RKO (cell line): ENCODE measurements around the gene SKI.
"Not testable (repeated sequence)": the region's sequence is repeated elsewhere in the genome, so short reads cannot be mapped to it uniquely, and the experiment has no call there.

ENCODE experiments used
- DNase-seq: peaks from one replicate; pipeline ENCODE4 v3.0.0-alpha.2; 2016; ENCODE audit warnings: low spot score

SKI gene

DNA sequence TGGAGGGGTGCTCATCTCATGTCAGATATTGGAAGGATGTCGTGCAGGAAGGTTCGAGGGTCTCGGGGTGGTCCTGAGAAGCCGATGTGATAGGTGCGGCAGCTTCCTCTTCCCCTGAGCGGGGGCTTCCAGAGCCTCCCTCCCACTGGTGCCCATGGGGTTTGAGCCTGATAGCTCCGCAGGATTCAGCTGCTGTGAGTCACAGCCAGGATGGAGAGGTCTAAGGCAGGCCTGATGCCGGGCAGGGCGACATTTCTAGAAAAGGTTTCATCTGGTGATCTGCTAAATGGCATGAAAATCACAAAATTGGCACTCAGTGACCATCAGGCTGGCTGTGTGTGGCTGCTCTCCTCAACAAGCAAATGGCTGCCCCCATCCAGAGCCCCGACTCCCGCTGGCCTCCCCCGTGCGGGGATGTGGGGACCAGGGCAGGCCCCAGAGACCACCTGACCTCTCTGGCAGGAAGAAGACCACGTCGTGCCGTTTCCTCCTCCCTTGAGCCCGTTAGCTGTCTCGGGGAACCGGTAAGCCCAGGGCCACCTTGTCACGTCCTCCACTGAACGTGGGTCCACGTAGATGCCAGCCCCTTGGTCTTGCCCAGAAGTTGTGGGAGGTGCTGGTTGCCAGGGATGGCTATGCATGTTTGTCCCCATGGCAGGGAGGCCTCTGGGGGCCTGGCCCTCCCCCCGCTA is 66.1 kb downstream of the SKI start:
- DNase-seq: no peak

DNA sequence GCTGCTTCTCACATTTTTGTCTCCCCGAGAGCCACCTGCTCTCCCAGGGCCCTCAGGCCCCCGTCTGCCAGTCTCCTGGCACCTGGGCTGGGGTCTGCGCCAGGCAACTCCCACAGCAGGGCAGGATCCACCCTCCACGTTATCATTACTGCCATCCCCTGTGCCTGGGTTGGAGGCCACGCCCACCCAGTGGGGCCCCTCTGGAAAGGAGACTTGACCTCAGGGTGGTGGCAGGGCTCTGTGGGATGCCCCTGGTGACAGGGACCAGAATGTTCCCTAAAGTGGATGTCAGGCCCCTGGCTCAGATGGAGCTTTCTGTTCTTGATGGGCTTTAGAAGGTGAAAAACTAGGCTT is 66.6 kb downstream of the SKI start:
- DNase-seq: no peak

DNA sequence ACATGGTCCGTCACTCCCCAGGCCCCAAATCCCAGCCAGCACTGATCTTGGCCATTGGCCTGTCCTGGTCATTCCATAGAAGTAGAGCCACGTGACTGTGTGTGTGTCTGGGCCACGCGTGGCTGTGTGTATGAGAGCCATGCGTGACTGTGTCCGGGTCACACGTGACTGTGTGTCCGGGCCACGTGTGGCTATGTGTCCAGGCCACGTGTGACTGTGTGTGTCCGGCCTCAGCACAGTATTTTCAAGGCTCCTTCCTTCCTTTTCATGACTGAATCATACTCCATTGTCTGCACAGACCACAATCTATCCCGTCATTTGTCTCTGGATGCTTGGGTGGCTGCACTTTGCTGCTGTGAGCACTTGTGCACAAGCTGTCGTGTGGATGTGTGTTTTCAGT is 67.4 kb downstream of the SKI start:
- DNase-seq: no peak

GRCh38 chr1:2296211-2296610 is 68.1 kb downstream of the SKI start:
- DNase-seq: not testable (repeated sequence)

DNA sequence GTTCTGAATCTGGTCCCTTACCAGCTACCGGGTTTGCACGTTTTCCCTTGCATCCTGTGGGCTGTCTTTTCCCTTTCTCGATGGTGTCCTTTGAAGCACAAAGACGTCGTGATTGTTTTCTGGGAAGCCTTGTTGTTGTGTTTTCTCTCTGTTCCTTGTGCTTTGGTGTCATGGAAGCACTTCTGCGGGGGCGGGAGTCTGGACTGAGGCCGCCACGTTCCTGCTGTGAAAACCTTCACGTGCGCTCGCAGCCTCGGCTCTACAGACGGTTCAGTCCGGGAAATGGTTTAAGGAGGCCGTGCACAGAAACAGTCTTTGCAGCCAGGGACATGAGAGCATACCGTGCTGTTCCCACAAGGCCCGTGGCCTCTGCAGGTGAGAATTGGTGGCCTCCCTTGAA is 68.5 kb downstream of the SKI start:
- DNase-seq: no peak

GRCh38 chr1:2297246-2298011 is 69.3 kb downstream of the SKI start:
- DNase-seq: no peak

DNA sequence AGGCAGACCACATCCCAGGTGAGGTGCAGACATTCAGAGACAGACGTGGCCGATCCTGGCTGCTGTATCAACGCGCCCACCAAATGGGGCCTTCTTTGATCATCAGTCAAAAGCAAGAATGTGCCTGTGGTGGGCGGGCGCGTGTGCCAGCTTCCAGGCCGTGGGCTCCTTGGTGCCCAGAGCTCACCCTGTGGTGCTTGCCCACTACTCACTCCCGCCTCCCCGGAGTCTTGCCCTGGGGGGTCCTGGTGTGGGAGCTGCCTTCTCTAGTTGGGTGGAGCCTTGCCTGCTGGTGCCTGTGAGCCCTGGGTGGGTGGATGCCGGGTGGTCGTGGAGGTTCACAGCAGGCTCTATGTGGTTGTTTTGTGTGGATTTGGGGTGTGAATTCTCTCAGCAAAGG is 70.6 kb downstream of the SKI start:
- DNase-seq: no peak

- DNase-seq: no peak
Measured at GRCh38 chr1:2299131-2299627, 71.1 kb downstream of the SKI start.

DNA sequence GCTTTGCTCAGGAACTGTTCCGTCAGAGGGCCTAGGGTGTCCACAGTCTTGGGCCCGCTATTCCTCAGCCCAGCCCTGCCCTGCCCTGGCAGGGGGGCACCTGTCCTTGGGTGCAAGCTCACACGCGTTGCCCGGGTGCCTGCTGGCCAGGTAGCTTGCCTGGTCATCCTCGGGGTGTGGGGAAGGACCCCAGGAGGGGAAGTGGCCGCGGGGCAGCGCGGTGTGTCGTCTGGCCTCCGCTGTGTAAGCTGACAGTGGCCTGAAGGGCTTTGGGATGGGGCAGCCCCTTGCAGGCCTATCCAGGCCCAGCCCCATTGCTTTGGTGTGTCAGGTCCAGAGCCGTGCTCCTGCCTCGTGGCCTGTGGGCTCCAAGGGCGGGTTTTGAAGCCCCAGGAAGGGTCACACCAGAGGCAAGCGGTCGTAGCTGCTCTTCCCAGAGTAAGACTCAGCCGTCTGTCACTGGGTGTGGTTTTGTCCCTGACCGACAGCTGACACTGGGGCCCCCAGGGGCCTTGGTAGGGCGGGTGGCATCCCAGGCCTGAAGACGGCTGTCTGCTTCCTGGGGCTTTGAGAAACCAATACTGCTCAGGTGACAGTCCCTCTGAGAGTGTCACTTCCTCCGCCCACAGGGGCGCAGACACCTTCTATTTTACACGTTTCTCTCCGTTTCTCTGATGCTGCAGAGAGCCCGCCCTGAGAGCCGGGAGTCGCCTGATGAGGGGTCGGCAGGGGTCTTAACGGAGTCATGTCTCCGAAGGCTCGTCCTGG is 72.1 kb downstream of the SKI start:
- no peak for DNase-seq

- DNase-seq: no peak
Measured at GRCh38 chr1:2300851-2301606, 72.9 kb downstream of the SKI start.

DNA sequence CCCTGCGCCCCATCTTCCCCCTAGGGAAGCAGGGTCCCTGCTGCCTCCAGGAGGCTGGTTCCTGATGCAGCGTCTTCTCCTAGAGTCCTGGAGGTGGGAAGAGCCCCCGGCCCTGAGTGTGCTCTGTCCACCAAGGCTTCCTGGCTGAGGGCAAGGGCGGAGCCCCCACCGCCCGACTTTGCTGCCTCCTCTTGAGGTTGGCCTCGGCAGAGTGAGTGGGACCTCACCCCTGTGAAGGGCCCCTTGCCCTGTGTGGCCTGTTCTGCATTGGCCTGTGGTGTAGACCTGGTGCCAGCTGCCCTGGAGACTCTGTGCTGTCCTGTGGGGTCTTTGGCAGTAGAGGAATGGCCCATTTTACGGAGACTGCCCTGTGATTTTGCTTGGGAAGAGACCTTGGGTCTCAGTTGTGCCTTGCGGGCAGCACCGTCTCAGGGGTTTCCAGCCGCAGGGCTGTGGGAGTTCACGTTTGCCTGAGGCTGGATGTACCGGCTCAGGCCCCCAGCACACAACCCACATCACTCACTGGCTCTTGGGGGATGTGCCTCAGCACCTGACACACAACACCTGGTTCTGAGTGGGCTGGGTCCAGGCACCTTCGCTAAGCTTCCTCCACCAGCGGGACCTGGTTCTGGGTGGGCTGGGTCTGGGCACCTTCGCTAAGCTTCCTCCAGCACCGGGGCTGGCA is 73.6 kb downstream of the SKI start:
- DNase-seq: no peak

DNA sequence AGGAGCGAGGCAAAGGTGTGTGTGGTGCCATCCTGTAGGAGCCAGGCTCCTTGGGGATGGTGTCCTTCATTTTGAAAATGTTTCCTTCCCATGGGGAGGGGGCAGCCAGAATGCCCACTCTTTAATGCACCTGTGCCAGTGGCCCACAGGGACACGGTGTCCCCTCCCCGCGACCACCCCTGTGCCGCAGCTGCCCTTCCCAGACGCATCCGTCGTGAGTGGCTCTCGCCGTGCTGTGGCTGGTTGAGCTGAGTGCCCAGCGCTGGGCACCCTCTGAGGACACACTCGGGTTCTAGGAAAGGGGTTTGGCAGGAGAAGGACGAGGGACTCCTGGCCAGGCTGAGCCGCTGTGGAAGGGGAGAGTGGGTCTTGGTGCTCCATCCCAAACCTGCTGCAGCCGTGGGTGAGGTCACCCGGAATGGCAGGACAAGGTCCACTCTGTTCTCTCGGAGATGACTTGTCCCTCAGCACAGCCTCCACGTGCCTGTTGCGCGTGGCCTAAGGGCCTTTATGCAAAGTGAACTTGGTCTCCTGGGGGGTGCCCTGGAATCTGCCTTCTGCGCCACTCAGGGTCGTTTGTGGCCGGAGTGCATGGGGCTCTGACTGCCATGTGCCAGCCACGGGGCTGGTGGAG is 74.3 kb downstream of the SKI start:
- no peak for DNase-seq

- DNase-seq: no peak
Measured at GRCh38 chr1:2303016-2303775, 75.1 kb downstream of the SKI start.

DNA sequence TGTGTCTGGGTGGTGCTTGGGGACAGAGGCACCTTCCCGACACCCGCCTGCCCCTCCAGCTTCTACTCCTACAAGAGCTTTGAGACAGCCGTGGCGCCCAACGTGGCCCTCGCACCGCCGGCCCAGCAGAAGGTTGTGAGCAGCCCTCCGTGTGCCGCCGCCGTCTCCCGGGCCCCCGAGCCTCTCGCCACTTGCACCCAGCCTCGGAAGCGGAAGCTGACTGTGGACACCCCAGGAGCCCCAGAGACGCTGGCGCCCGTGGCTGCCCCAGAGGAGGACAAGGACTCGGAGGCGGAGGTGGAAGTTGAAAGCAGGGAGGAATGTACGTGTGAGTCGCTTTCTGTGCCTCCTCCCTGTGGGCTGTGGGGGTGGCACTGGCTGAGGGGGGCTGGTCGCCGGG is 75.7 kb downstream of the SKI start:
- DNase-seq: no peak

- no peak for DNase-seq
Measured at GRCh38 chr1:2304282-2304681, 76.2 kb downstream of the SKI start.

GRCh38 chr1:2304921-2305681 is 77.0 kb downstream of the SKI start:
- DNase-seq: no peak

GRCh38 chr1:2306151-2306978 is 78.2 kb downstream of the SKI start:
- no peak for DNase-seq

DNA sequence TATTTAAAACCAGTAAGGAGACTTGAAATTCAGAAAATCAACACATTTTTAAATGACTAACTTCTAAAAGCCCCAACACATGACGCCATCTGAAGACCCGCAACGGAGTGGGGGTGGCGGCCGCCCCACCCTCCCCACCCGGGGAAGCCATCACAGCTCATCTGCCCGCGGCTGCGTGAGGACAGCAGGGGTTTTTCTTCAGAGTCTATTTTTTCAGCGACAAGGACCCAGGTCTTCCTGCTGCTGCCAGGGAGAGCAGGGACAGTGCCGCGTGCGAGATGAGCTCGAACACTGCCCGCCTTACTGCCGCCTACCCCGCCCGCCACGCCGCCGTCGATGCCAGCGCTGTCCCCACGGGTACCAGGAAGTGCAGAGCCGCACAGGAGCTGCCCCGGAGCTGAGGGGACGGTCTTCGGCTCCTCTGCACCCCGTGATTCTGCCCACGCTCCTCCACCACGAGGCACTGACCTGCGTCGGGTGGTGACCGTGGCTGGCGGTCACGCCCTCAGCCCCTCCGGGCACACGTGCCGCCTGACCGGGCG is 79.0 kb downstream of the SKI start:
- no peak for DNase-seq
